Panc1 (cell line): ENCODE measurements around the gene KRT83. TPM values are rescaled to one million over a fixed set of nuclear protein-coding genes. Genes with fewer than 3 reads are reported as not detected.

Experiments
- ATAC-seq: fragments of 200-7000 bp; cut with Tn5 transposase; 2 replicates; pipeline ENCODE4 v1.9.1; 2020; ENCODE audit warnings: mild to moderate bottlenecking, moderate library complexity
- BruUV-seq: library from RNA; stranded (reverse); fragments of 400-500 nt; replicated peaks from 2 replicates; lab custom pipeline; 2021; lab: Mats Ljungman, UMichigan
- CTCF ChIA-PET: fragments of 300-600 bp; sonication (Branson Sonifier 250); formaldehyde crosslinking; loops from one replicate; lab custom pipeline; 2022; ENCODE audit warnings: antibody characterized with exemption; lab: Charles Lee
- POLR2A ChIA-PET: fragments of 300-600 bp; sonication (Branson Sonifier 250); formaldehyde crosslinking; loops from one replicate; lab custom pipeline; 2022; ENCODE audit warnings: antibody characterized with exemption; lab: Charles Lee
- DNase-seq: peaks from one replicate; pipeline ENCODE4 v3.0.0-alpha.2; 2010; ENCODE audit warnings: low read depth, low spot score
- H3K27ac ChIP-seq: 2 replicates; pipeline ENCODE4 v1.5.1; 2011; ENCODE audit warnings: mild to moderate bottlenecking, low read length, inconsistent platforms
- H3K27me3 ChIP-seq: fragments of 200-500 bp; sonication (Bioruptor generic); 2 replicates; pipeline ENCODE4 v1.6.0; 2014; ENCODE audit warnings: low read length, inconsistent platforms; ENCODE audit not compliant: control insufficient read depth, insufficient read depth
- H3K36me3 ChIP-seq: fragments of 200-500 bp; sonication (Bioruptor generic); 2 replicates; pipeline ENCODE4 v1.5.1; 2014; ENCODE audit warnings: inconsistent platforms, mild to moderate bottlenecking, low read length, moderate library complexity; ENCODE audit not compliant: control insufficient read depth, insufficient read depth
- H3K4me1 ChIP-seq: 2 replicates; pipeline ENCODE4 v1.5.1; 2011; ENCODE audit warnings: inconsistent platforms, mild to moderate bottlenecking, low read length, moderate library complexity; ENCODE audit not compliant: control insufficient read depth, insufficient read depth
- H3K4me3 ChIP-seq, 2 experiments: 2 replicates each; pipeline ENCODE4 v1.5.1; 2011 to 2012; ENCODE audit warnings: low read depth in 2 of 2, low read length in 2 of 2, mild to moderate bottlenecking in 2 of 2, inconsistent platforms in 1 of 2, moderate library complexity in 1 of 2
- H3K9me3 ChIP-seq: fragments of 200-500 bp; sonication (Bioruptor generic); 2 replicates; pipeline ENCODE4 v1.5.1; 2014; ENCODE audit warnings: low read depth, mild to moderate bottlenecking, inconsistent platforms, low read length, moderate library complexity; ENCODE audit not compliant: control insufficient read depth, insufficient read depth
- CTCF ChIP-seq: fragments of 450-650 bp; IDR thresholded peaks from 2 replicates; pipeline ENCODE4 v1.5.1; 2017; ENCODE audit warnings: mild to moderate bottlenecking
- POLR2AphosphoS5 ChIP-seq: IDR thresholded peaks from 2 replicates; pipeline ENCODE4 v1.6.1; 2012; ENCODE audit warnings: mild to moderate bottlenecking, low read depth, low read length, moderate library complexity
- REST ChIP-seq, 2 experiments: IDR thresholded peaks; 2 replicates each; pipeline ENCODE4 v1.6.1; 2011 to 2012; ENCODE audit warnings: low read depth in 2 of 2, control low read depth in 1 of 2, low read length in 1 of 2, mild to moderate bottlenecking in 1 of 2, moderate library complexity in 1 of 2; ENCODE audit not compliant: insufficient read depth in 1 of 2
- SIN3A ChIP-seq: IDR thresholded peaks from 2 replicates; pipeline ENCODE4 v1.6.1; 2012; ENCODE audit warnings: low read depth, mild to moderate bottlenecking, low read length, moderate library complexity, borderline replicate concordance; ENCODE audit not compliant: insufficient read depth
- TCF7L2 ChIP-seq: IDR thresholded peaks from 2 replicates; pipeline ENCODE4 v1.6.1; 2011; ENCODE audit warnings: mild to moderate bottlenecking, low read depth, low read length, inconsistent platforms
- in situ Hi-C: cut with HindIII; loops from 2 replicates; pipeline ENCODE4 v1.10.0; 2016; ENCODE audit warnings: low sequenced_read_pairs, low pct_unique_long_range_greater_than_20kb
- intact Hi-C: fragments of 100-400 bp; cut with micrococcal nuclease; formaldehyde crosslinking; loops from one replicate; pipeline ENCODE4 v1.10.0; 2022; ENCODE audit not compliant: unreplicated experiment
- total RNA-seq: library from RNA; stranded (reverse); gene quantifications from one replicate; pipeline ENCODE4 v1.2.1, GENCODE V29; 2021; ENCODE audit not compliant: unreplicated experiment

Gene KRT83
- total RNA-seq, 1 experiment from 2014 or later = 0.28 TPM

GRCh38 chr12:52319097-52319496 is 2.1 kb downstream of the KRT83 start:
- intact Hi-C loops = no loop called here
- BruUV-seq = no TSS peak
- no peak overlapping the region for H3K27ac ChIP-seq
- H3K27me3 ChIP-seq = no peaks in the 10 kb centered on the region
- TF ChIP-seq SIN3A (no peak), REST (IDR thresholded peaks at IDR 0.05; ENCODE audit: insufficient read depth in 1 of 2, low read depth in 2 of 2, low read length in 1 of 2) (no peak), POLR2AphosphoS5 (no peak), CTCF (no peak; the same call in 1 of the 2 replicates), TCF7L2 (no peak)
- in situ Hi-C loops = no loop called here
- H3K36me3 ChIP-seq = no peaks in the 10 kb centered on the region
- H3K9me3 ChIP-seq = no peaks in the 10 kb centered on the region
- POLR2A ChIA-PET = interaction anchor here (0.6 kb wide), 1 partner anchor 41 kb away, joined by 3 read pairs; no protein-coding TSS in a partner anchor
- no peak overlapping the region for H3K4me3 ChIP-seq
- no peak for ATAC-seq
- no peaks in the 10 kb centered on the region for H3K4me1 ChIP-seq
- no peak for DNase-seq
- CTCF ChIA-PET = interaction anchor here (0.6 to 1.3 kb wide), 4 partner anchors 9 to 116 kb away, joined by 3 to 5 read pairs (median 4); no protein-coding TSS in a partner anchor

- DNase-seq = no peak
- TF ChIP-seq REST (IDR thresholded peaks at IDR 0.05; ENCODE audit: insufficient read depth in 1 of 2, low read depth in 2 of 2, low read length in 1 of 2) (no peak), SIN3A (no peak), TCF7L2 (no peak), CTCF (no peak), POLR2AphosphoS5 (no peak)
- CTCF ChIA-PET = interaction anchor here (0.7 to 1.3 kb wide), 4 partner anchors 10 to 552 kb away, joined by 3 to 5 read pairs (median 4); no protein-coding TSS in a partner anchor
- ATAC-seq = no peak
- Histone ChIP-seq H3K4me1 (no peaks in the 10 kb centered on the region), H3K27ac (no peak overlapping the region), H3K9me3 (no peaks in the 10 kb centered on the region), H3K36me3 (no peaks in the 10 kb centered on the region), H3K27me3 (no peaks in the 10 kb centered on the region), H3K4me3 (no peak overlapping the region)
- BruUV-seq = no TSS peak
- POLR2A ChIA-PET = interaction anchor here (0.5 kb wide), 1 partner anchor 676 kb away, joined by 5 read pairs; no protein-coding TSS in a partner anchor
- in situ Hi-C loops (no loop called here), intact Hi-C loops (no loop called here)
Observed at GRCh38 chr12:52318241-52318990, 2.8 kb downstream of the KRT83 start.
